ENCODE measurements around the gene AKR1C3. TPM values are rescaled to one million over a fixed set of nuclear protein-coding genes. Genes with fewer than 3 reads are reported as not detected.
"Not testable (repeated sequence)": the region's sequence is repeated elsewhere in the genome, so short reads cannot be mapped to it uniquely, and the experiment has no call there.

The AKR1C3 gene
- total RNA-seq, 1 donor from 2014 or later: 71.9 TPM

DNA sequence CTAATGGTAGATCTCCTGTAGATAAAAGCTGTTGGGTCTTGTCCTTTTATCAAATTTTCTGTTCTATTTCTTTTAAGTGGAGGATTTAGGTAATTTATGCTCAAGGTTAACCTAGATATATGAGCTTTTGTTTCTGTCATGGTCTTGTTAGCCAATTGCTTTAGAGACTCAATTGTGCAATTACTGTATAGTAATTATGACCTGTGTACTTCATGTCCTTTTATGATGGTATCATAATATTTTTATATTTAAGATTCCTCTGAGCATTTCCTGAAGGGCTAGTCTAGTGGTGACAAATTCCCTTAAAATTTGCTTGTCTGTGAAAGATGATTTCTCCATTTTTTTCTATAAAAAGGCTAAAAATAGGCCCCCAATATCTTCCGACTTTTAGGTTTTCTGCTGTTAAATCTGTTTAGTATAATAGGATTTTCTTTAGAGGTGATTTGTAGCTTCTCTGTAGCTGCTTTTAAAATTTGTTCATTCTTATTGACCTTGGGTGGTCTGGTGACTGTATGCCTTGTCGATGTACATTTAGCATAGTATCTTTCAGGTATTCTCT is 5.4 kb upstream of the AKR1C3 start:
- DNase-seq (ENCODE audit: low read depth): no peak

DNA sequence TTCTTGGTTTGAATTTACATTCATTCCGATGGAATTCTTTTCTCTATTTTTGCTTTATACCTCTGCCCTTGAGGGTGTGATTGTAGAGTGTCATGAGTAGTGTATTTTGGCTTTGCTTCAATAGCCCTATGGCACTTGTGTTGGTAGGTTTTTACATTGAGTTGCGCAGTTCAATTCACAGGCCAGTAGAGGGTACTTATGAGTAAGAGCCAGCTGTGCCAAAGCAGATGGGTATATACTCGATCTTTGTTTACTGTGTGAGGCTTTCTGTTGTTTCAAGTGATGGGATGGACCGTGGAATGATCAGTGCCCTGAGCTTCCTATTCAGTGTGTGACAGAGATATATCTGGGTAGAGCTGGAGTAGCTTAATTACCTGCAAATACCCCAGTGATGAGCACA is 4.3 kb upstream of the AKR1C3 start:
- peak; percentile 49 for DNase-seq (ENCODE audit: low read depth)

GRCh38 chr10:5090551-5090950 is 3.7 kb upstream of the AKR1C3 start:
- DNase-seq (ENCODE audit: low read depth): peak; percentile 39

- no peak for DNase-seq (ENCODE audit: low read depth)
Observed at GRCh38 chr10:5091196-5091595, 3.0 kb upstream of the AKR1C3 start.

DNA sequence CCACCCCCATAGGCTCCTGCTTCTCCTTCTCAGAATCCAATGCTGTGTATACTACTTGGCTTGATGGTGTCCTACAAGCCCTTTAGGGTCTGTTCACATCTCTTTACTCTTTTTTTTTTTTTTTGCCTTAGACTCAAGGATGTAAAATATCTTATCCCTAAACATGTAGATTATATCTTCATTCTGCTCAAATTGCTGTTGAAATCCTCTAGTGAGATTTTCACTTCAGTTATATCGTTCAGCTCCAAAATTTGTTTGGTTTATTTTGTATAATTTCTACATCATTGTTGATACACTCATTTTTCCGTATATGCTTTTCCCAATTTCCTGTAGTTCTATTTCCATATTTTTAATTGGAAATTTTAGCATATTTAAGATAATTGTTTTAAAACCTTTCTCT is 1.8 kb upstream of the AKR1C3 start:
- no peak for DNase-seq (ENCODE audit: low read depth)

- peak; percentile 51 for DNase-seq (ENCODE audit: low read depth)
Observed at GRCh38 chr10:5092848-5093790, 1.1 kb upstream of the AKR1C3 start.

DNA sequence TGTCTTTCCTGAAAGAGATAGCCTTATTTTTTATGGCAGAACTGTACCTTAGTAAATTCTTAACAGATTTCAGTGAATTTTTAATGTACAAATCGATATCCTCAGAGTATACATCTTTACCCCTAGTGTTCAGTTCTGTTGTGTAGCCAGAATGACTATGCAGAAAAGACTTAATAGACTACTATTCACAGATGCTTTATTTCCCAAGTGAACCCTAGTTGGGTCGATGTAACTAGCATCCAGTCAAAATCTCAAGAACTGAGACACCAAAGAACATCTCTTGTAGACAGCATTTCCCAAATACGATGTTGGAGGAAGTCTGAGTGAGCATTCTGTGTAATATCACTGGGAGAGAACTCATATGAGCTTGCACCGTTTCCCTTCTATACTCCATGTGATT is 1.5 kb downstream of the AKR1C3 start:
- DNase-seq (ENCODE audit: low read depth): no peak

- no peak for DNase-seq (ENCODE audit: low read depth)
Observed at GRCh38 chr10:5096108-5096507, 1.9 kb downstream of the AKR1C3 start.

- not testable (repeated sequence) for DNase-seq (ENCODE audit: low read depth)
Observed at GRCh38 chr10:5102479-5102878, 8.3 kb downstream of the AKR1C3 start.

- no peak for DNase-seq (ENCODE audit: low read depth)
Observed at GRCh38 chr10:5103481-5103880, 9.3 kb downstream of the AKR1C3 start.

- DNase-seq (ENCODE audit: low read depth): peak; percentile 58
Observed at GRCh38 chr10:5105626-5106025, 11.4 kb downstream of the AKR1C3 start.

DNA sequence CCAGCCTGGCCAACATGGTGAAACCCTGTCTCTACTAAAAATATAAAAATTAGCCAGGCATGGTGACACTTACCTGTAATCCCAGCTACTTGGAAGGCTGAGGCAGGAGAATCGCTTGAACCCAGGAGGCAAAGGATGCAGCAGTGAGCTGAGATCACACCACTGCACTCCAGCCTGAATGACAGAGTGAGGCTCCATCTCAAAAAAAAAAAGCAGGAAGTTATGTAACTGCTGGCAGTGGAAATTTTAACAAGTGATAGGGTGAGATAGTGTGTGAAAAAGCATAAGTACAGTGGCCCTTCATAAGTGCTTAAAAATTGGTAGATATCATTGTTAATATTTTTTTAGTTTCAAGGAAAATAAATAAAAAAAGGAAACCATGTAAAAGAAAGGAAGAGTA is 12.3 kb downstream of the AKR1C3 start:
- no peak for DNase-seq (ENCODE audit: low read depth)

GRCh38 chr10:5107860-5108526 is 13.8 kb downstream of the AKR1C3 start:
- DNase-seq (ENCODE audit: low read depth): no peak

DNA sequence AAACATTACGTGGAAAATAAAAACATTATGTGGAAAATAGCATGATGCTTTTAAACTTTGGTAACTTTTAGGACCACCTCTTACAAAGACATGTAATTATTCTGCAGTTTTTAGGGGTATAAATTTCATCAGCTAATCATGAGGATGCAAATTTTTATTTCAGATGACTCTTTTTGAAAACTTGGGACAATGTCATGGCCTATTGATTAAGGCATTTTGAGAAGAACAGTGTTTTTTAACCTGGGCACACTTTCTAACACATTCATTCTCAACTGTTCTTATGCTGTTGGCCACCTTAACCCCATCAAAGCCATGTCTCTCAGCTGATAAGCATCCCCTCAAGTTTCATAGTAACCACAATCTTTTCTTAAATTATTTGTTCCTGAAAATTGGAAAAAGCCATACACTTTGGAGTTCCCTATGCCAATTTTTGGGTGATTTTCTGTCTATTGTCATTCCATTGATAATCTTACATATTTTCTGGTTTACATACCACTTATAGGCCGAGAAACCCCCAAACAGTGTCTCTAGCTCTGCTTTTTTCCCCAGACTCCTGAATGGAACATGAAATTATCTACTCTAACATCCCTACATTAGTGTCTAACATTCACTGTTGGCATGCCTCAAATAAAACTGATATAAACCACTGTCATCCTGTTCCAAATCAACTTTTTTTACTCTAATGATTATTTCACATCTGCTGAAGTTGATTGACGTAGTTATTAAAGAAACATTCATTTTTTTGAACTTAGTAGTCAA is 14.6 kb downstream of the AKR1C3 start:
- no peak for DNase-seq (ENCODE audit: low read depth)

DNA sequence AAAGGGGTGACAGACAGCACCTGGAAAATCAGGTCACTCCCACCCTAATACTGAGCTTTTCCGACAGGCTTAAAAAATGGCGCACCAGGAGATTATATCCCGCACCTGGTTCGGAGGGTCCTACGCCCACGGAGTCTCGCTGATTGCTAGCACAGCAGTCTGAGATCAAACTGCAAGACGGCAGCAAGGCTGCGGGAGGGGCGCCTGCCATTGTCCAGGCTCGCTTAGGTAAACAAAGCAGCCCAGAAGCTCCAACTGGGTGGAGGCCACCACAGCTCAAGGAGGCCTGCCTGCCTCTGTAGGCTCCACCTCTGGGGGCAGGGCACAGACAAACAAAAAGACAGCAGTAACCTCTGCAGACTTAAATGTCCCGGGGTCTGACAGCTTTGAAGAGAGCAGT is 15.6 kb downstream of the AKR1C3 start:
- not testable (repeated sequence) for DNase-seq (ENCODE audit: low read depth)

GRCh38 chr10:5116621-5117020 is 22.4 kb downstream of the AKR1C3 start:
- no peak for DNase-seq (ENCODE audit: low read depth)

GRCh38 chr10:5117026-5117425 is 22.8 kb downstream of the AKR1C3 start:
- DNase-seq (ENCODE audit: low read depth): no peak

GRCh38 chr10:5119997-5120396 is 25.8 kb downstream of the AKR1C3 start:
- not testable (repeated sequence) for DNase-seq (ENCODE audit: low read depth)

DNA sequence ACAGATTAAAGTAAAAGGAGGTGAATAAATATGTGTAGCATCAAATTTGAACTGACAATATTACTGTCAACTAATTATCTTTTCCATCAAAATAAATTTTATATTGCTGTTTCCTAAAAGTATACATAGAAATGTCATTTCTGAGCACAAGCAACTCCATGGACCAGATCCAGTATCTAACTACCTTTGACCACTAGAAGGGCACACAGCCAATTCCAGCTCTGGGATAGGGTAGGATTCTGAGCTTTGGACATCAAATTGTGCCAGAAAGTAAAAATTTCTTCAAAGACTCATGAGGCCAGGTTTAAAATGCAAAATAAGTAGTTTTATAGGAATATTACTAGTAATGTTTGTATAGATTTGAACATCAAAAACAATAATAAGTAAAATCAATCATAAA is 29.7 kb downstream of the AKR1C3 start:
- no peak for DNase-seq (ENCODE audit: low read depth)

DNA sequence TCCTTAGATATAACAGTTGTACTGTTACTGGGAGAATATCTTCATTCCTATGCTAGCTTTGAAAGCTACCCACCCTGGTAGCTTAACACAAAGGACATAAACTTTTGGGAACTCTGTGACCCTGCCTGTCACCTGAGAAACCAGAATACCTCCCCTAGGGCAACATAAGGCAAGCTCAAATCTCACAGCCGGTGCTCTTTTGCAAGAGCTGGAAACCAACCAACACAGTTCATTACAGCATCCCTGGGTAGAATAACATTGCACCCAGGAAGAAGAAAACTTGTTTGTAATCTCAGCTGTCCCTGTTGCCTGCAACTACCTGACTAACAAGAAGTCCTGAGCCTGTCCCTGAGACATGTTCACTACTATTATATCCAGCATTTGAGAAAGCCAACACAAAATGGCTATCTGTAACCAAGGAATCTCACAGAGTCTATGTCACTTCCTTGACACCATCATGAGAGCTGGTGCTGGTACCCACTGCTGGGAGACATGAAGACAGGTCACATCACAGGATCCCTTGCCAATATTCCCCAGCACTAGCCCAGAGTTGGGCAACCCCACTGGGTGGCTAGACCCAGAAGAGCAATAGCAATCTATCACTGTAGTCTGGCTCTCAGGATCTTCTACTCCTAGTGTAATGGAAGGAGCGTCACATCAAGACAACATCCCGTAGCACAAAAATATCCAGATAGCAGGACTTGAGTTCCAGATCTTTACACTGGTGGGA is 31.3 kb downstream of the AKR1C3 start:
- DNase-seq (ENCODE audit: low read depth): peak; percentile 61

DNA sequence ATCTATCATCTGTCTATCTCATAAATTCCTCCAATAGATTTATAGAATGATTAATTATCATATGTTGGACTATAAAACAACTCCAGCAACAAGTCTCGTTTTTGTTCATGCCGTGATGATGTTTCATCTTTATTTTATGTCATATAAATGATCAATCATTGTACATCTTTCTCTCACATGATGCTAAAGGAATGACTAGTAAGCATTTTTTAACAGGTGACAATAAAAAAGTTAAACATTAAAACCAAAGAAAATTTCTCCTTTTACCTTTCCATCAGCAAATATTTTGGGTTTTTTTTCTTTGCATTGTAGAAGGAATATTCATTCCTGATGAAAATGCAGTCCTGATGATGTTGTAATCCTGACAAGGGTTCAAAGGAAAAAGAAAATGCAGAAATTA is 41.4 kb downstream of the AKR1C3 start:
- no peak for DNase-seq (ENCODE audit: low read depth)
